Activated CD4-positive, alpha-beta memory T cell treated with anti-CD3 and anti-CD28 coated beads for 36 hours (primary cell): ENCODE data around the gene ZKSCAN4. TPM values are rescaled to one million over a fixed set of nuclear protein-coding genes. Genes with fewer than 3 reads are reported as not detected.

ENCODE experiments used
- CTCF ChIA-PET: fragments of 350-600 bp; sonication (Branson Sonifier 250); formaldehyde crosslinking; loops from one replicate; lab custom pipeline; 2021; ENCODE audit warnings: antibody characterized with exemption, inconsistent platforms; lab: Charles Lee
- POLR2A ChIA-PET: fragments of 350-600 bp; sonication (Branson Sonifier 250); formaldehyde crosslinking; loops from one replicate; lab custom pipeline; 2021; ENCODE audit warnings: antibody characterized with exemption; lab: Charles Lee
- DNase-seq: peaks from one replicate; pipeline ENCODE4 v3.0.0-alpha.2; 2020
- H3K27ac Mint-ChIP-seq: one replicate; pipeline ENCODE4 v1.8.0; 2021; ENCODE audit warnings: mixed read lengths
- H3K27me3 Mint-ChIP-seq: one replicate; pipeline ENCODE4 v1.8.0; 2021; ENCODE audit warnings: mixed read lengths
- H3K36me3 Mint-ChIP-seq: one replicate; pipeline ENCODE4 v1.8.0; 2021; ENCODE audit warnings: mixed read lengths
- H3K4me1 Mint-ChIP-seq: one replicate; pipeline ENCODE4 v1.8.0; 2021; ENCODE audit warnings: low read depth, mixed read lengths
- H3K4me3 Mint-ChIP-seq: one replicate; pipeline ENCODE4 v1.8.0; 2021; ENCODE audit warnings: mild to moderate bottlenecking, mixed read lengths
- H3K9me3 Mint-ChIP-seq: one replicate; pipeline ENCODE4 v1.8.0; 2021; ENCODE audit warnings: mixed read lengths
- intact Hi-C: fragments of 100-400 bp; cut with micrococcal nuclease; formaldehyde crosslinking; loops from one replicate; pipeline ENCODE4 v1.15.1; 2023
- total RNA-seq, 2 experiments: library from RNA; stranded (reverse); gene quantifications; one replicate each; pipeline ENCODE4 v1.2.3, GENCODE V29; 2021

ZKSCAN4 gene
- total RNA-seq = 1 to 10 TPM; 3.7 to 3.8 TPM

DNA sequence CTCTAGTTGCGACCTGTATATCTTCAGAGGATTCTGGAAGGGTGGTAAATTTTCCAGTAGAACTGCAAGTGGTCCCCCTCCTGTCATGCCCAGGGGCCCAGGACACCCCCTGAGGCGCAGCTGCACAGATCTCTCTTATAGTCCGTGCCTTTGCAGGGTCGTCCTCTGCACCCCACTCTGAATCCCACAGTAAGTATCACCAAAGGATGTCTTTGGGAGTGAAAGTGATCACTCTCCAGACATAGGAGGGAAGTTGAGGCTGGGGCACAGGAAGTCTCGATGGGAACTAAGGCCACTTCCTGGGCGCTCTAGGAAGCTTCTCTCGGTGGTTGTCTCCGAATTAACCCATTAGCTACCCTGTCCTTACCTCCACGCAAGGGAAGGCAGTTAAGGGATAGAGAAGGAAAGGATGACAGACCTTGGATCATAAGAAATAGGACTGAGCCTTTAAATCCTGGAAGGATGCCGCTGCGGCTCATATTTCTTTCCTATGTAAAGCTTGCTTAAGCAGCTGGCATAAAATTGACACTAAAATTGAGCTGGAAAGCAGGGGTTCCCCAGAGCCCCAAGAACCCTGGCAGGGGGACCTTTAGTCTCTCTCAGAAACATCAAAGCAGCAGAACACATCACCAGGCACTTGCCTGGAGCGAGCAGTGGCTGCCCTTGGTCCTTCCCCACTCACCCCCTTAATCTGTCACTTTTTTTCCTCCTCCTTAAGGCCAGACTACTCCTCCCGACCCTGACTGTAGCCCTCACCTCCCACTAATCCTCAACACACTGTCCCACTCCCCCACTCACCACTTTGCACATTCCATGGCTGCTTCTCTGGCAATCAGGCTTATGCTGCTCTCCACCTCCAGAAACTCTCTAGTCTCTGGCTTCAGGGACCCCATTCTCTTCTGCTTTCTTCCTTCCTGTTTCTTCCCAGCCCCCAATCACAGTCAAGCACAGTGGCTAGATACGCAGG lies at the start of gene ZKSCAN4:
TSS of gene ZKSCAN4 (minus strand) at position 261 of the 967 bp plus-strand sequence. CDS start 289 bp downstream, outside the sequence.
- ChIA-PET POLR2A (interaction anchor here (0.5 to 1.9 kb wide), 7 partner anchors 11 to 352 kb away, joined by 3 to 12 read pairs (median 4); partner anchors contain the start of genes PGBD1, ZKSCAN8, ZSCAN16 and ZSCAN26), CTCF (interaction anchor here (0.8 to 1.0 kb wide), 4 partner anchors 15 to 104 kb away, joined by 3 to 10 read pairs (median 6); partner anchors contain the start of gene ZSCAN26)
- intact Hi-C loops = loop anchor here (1.0 to 5.0 kb wide), 4 partner anchors 15 to 170 kb away; partner anchors contain the start of genes ZKSCAN8, ZNF165, ZSCAN12 and ZSCAN26
- peak; percentile 84 for DNase-seq
- H3K27ac Mint-ChIP-seq = peak within 1 kb of the TSS; percentile 73
- no peaks in the 10 kb centered on the region for H3K27me3 Mint-ChIP-seq
- H3K4me1 Mint-ChIP-seq = peaks cover 17% of the 10 kb centered on the region
- H3K36me3 Mint-ChIP-seq = peaks cover 6% of the 10 kb centered on the region
- H3K4me3 Mint-ChIP-seq = peak within 1 kb of the TSS; percentile 98
- H3K9me3 Mint-ChIP-seq = no peaks in the 10 kb centered on the region

DNA sequence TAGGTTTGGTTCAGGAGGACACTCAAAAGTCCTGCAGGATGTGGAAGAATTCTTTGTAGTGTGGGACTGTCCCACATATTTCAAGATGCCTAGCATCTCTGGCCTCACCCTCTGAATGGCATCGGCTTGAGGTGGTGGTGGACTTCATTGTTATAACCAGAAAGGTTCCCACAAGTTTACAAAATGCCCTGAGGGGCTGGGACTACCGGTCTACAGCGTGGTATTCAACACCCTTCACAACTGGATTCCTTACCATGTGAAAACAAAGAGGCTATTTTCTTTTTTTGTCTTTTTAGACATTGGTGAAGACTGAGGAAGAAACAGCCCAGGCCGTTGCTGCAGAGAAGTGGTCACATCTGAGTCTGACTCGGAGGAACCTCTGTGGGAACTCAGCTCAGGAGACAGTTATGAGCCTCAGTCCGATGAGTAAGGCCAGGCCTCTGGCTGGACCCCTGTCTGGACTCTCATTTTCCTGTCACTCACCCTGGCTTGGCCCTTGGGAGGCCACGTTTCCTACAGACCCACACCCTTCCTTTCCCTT lies 44.5 kb upstream of the ZKSCAN4 start:
- no peaks in the 10 kb centered on the region for H3K9me3 Mint-ChIP-seq
- CTCF ChIA-PET = no interaction called here
- peaks cover 3% of the 10 kb centered on the region for H3K27me3 Mint-ChIP-seq
- H3K4me3 Mint-ChIP-seq = no peak overlapping the region
- intact Hi-C loops = no loop called here
- H3K27ac Mint-ChIP-seq = no peak overlapping the region
- POLR2A ChIA-PET = no interaction called here
- DNase-seq = no peak
- H3K36me3 Mint-ChIP-seq = peaks cover 3% of the 10 kb centered on the region
- H3K4me1 Mint-ChIP-seq = no peaks in the 10 kb centered on the region

DNA sequence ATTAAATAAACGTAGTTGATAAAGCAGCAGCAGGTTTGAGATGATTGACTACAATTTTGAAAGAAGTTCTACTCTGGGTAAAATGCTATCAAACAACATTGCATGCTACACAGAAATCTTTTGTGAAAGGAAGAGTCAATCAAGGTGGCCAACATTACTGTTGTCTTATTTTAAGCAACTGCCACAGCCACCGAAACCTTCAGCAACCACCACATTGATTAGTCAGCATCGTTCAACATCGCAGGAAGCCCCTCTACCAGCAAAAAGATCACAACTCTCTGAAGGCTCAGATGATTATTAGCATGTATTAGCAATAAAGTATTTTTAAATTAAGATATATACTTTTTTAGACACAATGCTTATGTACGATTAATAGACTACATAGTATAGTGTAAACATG lies 43.3 kb upstream of the ZKSCAN4 start:
- Mint-ChIP-seq H3K36me3 (peaks cover 3% of the 10 kb centered on the region), H3K4me1 (no peaks in the 10 kb centered on the region), H3K4me3 (no peak overlapping the region), H3K27me3 (peaks cover 3% of the 10 kb centered on the region), H3K27ac (no peak overlapping the region), H3K9me3 (no peaks in the 10 kb centered on the region)
- ChIA-PET POLR2A (no interaction called here), CTCF (no interaction called here)
- no peak for DNase-seq
- intact Hi-C loops = no loop called here

DNA sequence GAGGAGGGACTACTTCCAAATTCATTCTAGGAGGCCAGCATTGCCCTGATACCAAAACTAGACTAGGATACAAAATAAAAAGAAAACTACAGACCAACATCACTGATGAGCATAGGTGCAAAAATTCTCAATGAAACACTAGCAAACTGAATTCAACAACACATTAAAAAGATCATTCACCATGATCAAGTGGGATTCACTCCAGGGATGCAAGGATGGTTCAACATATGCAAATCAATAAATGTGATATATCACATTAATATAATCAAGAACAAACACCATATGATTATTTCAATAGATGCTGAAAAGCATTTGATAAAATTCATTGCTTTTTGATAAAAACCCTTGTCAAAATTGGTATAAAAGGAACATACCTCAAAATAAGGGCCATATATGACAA lies 39.5 kb upstream of the ZKSCAN4 start:
- Mint-ChIP-seq H3K4me3 (no peak overlapping the region), H3K27ac (no peak overlapping the region), H3K4me1 (no peaks in the 10 kb centered on the region), H3K27me3 (peaks cover 3% of the 10 kb centered on the region), H3K36me3 (peaks cover 11% of the 10 kb centered on the region), H3K9me3 (no peaks in the 10 kb centered on the region)
- ChIA-PET CTCF (no interaction called here), POLR2A (no interaction called here)
- DNase-seq = no peak
- intact Hi-C loops = no loop called here

DNA sequence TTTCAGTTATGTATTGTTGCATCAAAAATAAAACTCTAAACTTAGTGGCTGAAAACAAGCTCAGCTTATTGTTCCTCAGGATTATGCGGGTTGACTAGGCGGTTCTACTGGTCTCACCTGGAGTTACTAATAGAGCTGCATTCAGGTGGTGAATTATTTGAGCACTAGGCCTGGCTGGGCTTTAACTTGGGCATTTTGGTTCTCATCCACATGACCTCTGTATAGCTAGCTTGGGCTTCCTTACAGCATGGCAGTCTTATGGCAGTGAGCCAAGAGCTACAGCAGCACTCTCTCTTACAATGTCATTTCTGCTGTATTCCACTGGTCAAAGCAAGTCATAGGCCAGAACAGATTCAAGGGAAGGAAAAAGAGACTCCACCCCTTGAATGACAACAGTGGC lies 30.9 kb upstream of the ZKSCAN4 start:
- Mint-ChIP-seq H3K4me1 (peaks cover 11% of the 10 kb centered on the region), H3K36me3 (peaks cover 23% of the 10 kb centered on the region), H3K9me3 (peaks cover 8% of the 10 kb centered on the region), H3K27me3 (peaks cover 16% of the 10 kb centered on the region), H3K27ac (no peak overlapping the region), H3K4me3 (no peak overlapping the region)
- ChIA-PET POLR2A (no interaction called here), CTCF (interaction anchor here (1.3 kb wide), 1 partner anchor 73 kb away, joined by 3 read pairs; no protein-coding TSS in a partner anchor)
- no peak for DNase-seq
- intact Hi-C loops = no loop called here

DNA sequence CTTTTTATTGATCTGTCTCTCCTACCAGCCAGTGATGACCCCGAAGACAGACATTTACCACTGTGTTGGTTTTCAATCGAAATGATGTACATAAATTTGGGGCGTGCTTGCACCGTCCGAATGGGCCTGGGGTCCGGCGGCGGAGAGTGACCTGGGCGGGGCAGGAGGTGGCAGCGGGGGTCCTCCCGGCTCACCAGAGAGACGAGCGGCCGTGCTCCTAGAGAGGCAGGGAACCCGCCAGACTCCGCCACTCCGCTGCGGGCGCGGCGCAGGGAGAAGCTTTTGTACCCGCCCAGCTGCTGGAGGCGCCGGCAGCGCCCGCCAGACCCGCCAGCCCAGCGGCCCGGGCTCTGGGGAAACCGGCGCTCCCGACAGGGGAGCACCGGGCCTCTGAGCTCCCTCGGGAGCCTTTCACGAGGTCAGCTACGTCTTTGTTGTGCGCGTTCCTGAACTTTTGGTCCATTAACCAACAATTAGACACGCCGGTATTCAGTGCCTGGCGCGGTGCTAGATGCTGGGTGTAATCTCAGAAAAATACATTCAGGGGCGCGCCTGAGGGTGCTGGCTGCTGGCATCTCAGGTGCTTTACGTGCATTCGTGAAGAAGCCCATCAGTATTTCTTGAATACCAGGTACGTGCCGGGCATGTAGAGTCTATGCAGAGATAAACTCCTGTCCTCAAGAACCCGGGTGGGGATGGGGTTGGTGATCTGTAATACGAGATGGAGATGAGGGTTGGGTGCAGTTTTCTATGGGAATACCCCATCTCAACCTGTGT lies 29.4 kb upstream of the ZKSCAN4 start, which contains the start of gene PGBD1:
TSS of gene PGBD1 (plus strand) at position 285 of the 777 bp plus-strand sequence. CDS start 2,242 bp downstream, outside the sequence.
- CTCF ChIA-PET = interaction anchor here (1.4 to 1.7 kb wide), 2 partner anchors 12 to 74 kb away, joined by 4 to 8 read pairs; no protein-coding TSS in a partner anchor
- H3K4me3 Mint-ChIP-seq = peak within 1 kb of the TSS; percentile 76

DNA sequence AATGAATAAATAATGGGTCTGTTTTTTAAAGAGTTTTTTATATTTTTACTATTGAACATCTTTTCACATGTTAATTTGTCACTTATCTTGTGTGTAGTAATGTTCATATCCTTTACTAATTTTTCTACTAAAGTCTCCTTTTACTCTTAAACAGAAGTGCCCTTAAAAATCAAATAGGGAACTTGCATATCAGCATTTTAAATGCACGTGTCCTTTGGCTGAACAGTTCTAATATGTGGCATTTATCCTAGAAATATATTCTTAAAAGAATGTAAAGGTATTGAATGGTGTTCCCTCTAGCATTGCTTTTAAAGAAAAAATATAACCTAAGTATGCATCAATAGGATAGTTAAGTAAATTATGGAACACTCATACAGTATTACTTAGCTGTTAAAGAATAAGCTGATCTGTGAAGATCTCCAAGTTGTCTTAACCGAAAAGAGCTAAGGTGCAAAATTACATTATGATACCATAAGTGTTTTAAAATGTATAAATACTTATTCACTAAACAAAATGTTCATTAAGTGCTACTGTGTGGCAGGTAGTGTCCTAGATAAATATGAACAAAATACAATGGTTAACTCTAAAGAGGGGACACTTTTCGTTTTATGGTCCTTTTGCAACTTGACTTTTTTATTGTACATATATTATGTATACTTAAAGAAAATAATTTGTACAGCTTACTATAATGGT lies 28.7 kb upstream of the ZKSCAN4 start:
- ChIA-PET CTCF (interaction anchor here (1.4 to 1.7 kb wide), 2 partner anchors 11 to 75 kb away, joined by 4 to 8 read pairs; no protein-coding TSS in a partner anchor), POLR2A (interaction anchor here (1.3 kb wide), 1 partner anchor 28 kb away, joined by 3 read pairs; the partner anchor contains the start of gene ZKSCAN4)
- H3K4me3 Mint-ChIP-seq = peak overlapping the region; percentile 76

More for the DNA sequence above, 29.4 kb upstream of the ZKSCAN4 start, which contains the start of gene PGBD1:
- peaks cover 15% of the 10 kb centered on the region for H3K27me3 Mint-ChIP-seq
- H3K36me3 Mint-ChIP-seq = peaks cover 23% of the 10 kb centered on the region
- H3K9me3 Mint-ChIP-seq = peaks cover 8% of the 10 kb centered on the region
- H3K4me1 Mint-ChIP-seq = peaks cover 11% of the 10 kb centered on the region
- intact Hi-C loops = loop anchor here (1.0 kb wide), 1 partner anchor 14 kb away; the partner anchor contains the start of gene ZSCAN26
- POLR2A ChIA-PET = interaction anchor here (1.3 kb wide), 1 partner anchor 29 kb away, joined by 3 read pairs; the partner anchor contains the start of gene ZKSCAN4
- DNase-seq = peak; percentile 68
- no peak within 1 kb of the TSS for H3K27ac Mint-ChIP-seq

DNA sequence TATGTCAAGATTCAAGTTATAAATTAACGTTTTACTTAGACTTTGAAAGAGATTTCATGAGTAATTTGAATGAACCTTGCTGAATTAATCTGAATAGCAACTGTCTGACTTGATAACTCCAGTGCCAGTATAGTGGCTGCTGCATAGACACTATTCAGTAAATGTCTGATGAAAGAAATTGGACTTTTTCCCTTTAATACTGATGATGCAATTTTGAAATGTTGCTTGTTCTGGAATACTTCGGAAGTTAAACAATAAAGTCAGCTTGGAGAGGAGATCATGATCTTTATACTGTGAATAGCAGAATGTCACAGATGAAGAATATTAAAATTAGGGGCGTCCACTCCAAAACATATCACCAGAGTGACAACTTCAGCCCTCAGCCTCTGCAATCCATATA lies 25.7 kb upstream of the ZKSCAN4 start:
- peaks cover 11% of the 10 kb centered on the region for H3K27me3 Mint-ChIP-seq
- H3K4me3 Mint-ChIP-seq = no peak overlapping the region
- intact Hi-C loops = no loop called here
- ChIA-PET POLR2A (no interaction called here), CTCF (no interaction called here)
- peaks cover 15% of the 10 kb centered on the region for H3K4me1 Mint-ChIP-seq
- H3K36me3 Mint-ChIP-seq = peaks cover 33% of the 10 kb centered on the region
- H3K9me3 Mint-ChIP-seq = peaks cover 4% of the 10 kb centered on the region
- H3K27ac Mint-ChIP-seq = no peak overlapping the region
- DNase-seq = no peak

More for the DNA sequence above, 28.7 kb upstream of the ZKSCAN4 start:
- Mint-ChIP-seq H3K36me3 (peaks cover 24% of the 10 kb centered on the region), H3K4me1 (peaks cover 11% of the 10 kb centered on the region), H3K27me3 (peaks cover 15% of the 10 kb centered on the region), H3K27ac (no peak overlapping the region), H3K9me3 (peaks cover 8% of the 10 kb centered on the region)
- intact Hi-C loops = loop anchor here (1.0 kb wide), 1 partner anchor 13 kb away; the partner anchor contains the start of gene ZSCAN26
- no peak for DNase-seq

DNA sequence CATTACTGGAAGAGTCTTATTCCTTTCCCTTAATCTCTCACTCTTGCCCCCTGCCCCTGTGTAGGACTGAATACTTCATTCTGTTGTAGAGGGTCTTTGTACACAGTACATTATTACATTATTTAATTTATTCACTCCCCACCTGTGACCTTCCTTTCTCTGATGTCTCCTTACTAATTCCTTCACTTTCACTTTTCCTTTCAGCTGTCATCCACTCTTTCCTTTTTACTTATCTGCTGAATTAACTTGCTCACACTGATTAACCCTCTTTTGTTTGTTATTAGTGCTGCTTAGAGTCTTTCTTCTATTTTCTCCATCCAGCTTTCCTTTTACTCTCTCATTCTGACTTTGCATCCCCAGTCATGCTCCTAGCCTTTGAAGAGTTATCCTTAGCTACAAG lies 22.8 kb upstream of the ZKSCAN4 start:
- no peak for DNase-seq

DNA sequence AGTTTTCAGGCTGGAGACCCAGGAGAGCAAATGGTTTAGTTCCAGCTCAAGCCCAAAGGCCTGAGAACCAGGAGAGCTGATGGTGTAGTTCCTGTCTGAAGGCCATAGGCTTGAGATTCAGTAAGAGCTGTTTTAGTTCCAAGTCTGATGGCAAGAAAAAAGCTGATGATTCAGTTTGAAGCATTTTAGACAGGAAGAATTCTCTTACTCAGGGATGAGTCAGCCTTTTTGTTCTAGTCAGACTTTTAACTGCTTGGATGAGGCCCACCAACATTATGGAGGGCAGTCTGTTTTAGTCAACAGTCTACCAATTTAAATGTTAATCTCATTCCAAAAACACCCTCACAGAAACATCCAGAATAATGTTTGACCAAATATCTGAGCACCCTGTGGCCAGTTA lies 17.4 kb upstream of the ZKSCAN4 start:
- Mint-ChIP-seq H3K4me3 (no peak overlapping the region), H3K4me1 (peaks cover 36% of the 10 kb centered on the region), H3K36me3 (peaks cover 20% of the 10 kb centered on the region), H3K27me3 (no peaks in the 10 kb centered on the region), H3K27ac (peak overlapping the region; percentile 80), H3K9me3 (no peaks in the 10 kb centered on the region)
- peak; percentile 23 for DNase-seq
- intact Hi-C loops = loop anchor here (5.0 kb wide), 4 partner anchors 57 to 187 kb away; partner anchors contain the start of genes ZNF165, ZSCAN12 and ZSCAN31
- POLR2A ChIA-PET = interaction anchor here (1.9 kb wide), 1 partner anchor 17 kb away, joined by 4 read pairs; the partner anchor contains the start of gene ZKSCAN4
- CTCF ChIA-PET = interaction anchor here (1.3 kb wide), 1 partner anchor 12 kb away, joined by 4 read pairs; the partner anchor contains the start of gene PGBD1

More for the DNA sequence above, 22.8 kb upstream of the ZKSCAN4 start:
- ChIA-PET POLR2A (no interaction called here), CTCF (interaction anchor here (1.0 kb wide), 1 partner anchor 81 kb away, joined by 3 read pairs; no protein-coding TSS in a partner anchor)
- Mint-ChIP-seq H3K36me3 (peaks cover 41% of the 10 kb centered on the region), H3K9me3 (no peaks in the 10 kb centered on the region), H3K27ac (peak overlapping the region; percentile 15), H3K27me3 (no peaks in the 10 kb centered on the region), H3K4me3 (no peak overlapping the region), H3K4me1 (peaks cover 17% of the 10 kb centered on the region)
- intact Hi-C loops = no loop called here
